Activated CD4-positive, alpha-beta T cell treated with anti-CD3 and anti-CD28 coated beads for 4 hours (primary cell): ENCODE measurements around the gene FARS2.

Experiments used
- DNase-seq, 2 donors: peaks; one replicate each; pipeline ENCODE4 v3.0.0-alpha.2; 2020

The FARS2 gene

GRCh38 chr6:5287205-5287965 is 26.1 kb downstream of the FARS2 start:
- DNase-seq: no peak

- DNase-seq: no peak
Measured at GRCh38 chr6:5287966-5288297, 26.6 kb downstream of the FARS2 start.

- DNase-seq: no peak
Measured at GRCh38 chr6:5290097-5290496, 28.8 kb downstream of the FARS2 start.

- DNase-seq: no peak
Measured at GRCh38 chr6:5290500-5290899, 29.2 kb downstream of the FARS2 start.

GRCh38 chr6:5292154-5292553 is 30.8 kb downstream of the FARS2 start:
- no peak for DNase-seq

GRCh38 chr6:5293692-5294091 is 32.4 kb downstream of the FARS2 start:
- DNase-seq: no peak

- DNase-seq: no peak
Measured at GRCh38 chr6:5294392-5295211, 33.3 kb downstream of the FARS2 start.

GRCh38 chr6:5295623-5296022 is 34.3 kb downstream of the FARS2 start:
- no peak for DNase-seq

GRCh38 chr6:5300206-5300764 is 39.0 kb downstream of the FARS2 start:
- no peak for DNase-seq

- peak in 1 of 2 donors; percentile 12 for DNase-seq
Measured at GRCh38 chr6:5302220-5302946, 41.1 kb downstream of the FARS2 start.

GRCh38 chr6:5302995-5303622 is 41.8 kb downstream of the FARS2 start:
- peak; percentile 53 to 59 for DNase-seq

- DNase-seq: no peak
Measured at GRCh38 chr6:5303682-5304081, 42.4 kb downstream of the FARS2 start.

GRCh38 chr6:5305968-5306626 is 44.8 kb downstream of the FARS2 start:
- no peak for DNase-seq

GRCh38 chr6:5307058-5307457 is 45.7 kb downstream of the FARS2 start:
- DNase-seq: no peak

GRCh38 chr6:5308066-5308465 is 46.8 kb downstream of the FARS2 start:
- DNase-seq: no peak

- no peak for DNase-seq
Measured at GRCh38 chr6:5314191-5314865, 53.0 kb downstream of the FARS2 start.

- DNase-seq: no peak
Measured at GRCh38 chr6:5315881-5316280, 54.6 kb downstream of the FARS2 start.

GRCh38 chr6:5316951-5317350 is 55.6 kb downstream of the FARS2 start:
- DNase-seq: no peak

- DNase-seq: no peak
Measured at GRCh38 chr6:5318617-5319272, 57.4 kb downstream of the FARS2 start.

GRCh38 chr6:5323979-5324378 is 62.7 kb downstream of the FARS2 start:
- DNase-seq: no peak

- no peak for DNase-seq
Measured at GRCh38 chr6:5325173-5325572, 63.9 kb downstream of the FARS2 start.
